GM23248 (cell line): ENCODE results near the gene TMEM60. TPM values are rescaled to one million over a fixed set of nuclear protein-coding genes. Genes with fewer than 3 reads are reported as not detected.

Experiments used
- DNase-seq: peaks from one replicate; pipeline ENCODE4 v3.0.0-alpha.2; 2015
- H2AFZ ChIP-seq: fragments of 200-600 bp; sonication (generic); 2 replicates; pipeline ENCODE4 v1.6.1; 2016; ENCODE audit warnings: antibody characterized with exemption
- H3F3A ChIP-seq: fragments of 200-600 bp; sonication (generic); 2 replicates; pipeline ENCODE4 v1.6.1; 2016; ENCODE audit warnings: mild to moderate bottlenecking, antibody characterized with exemption, mixed run types; ENCODE audit not compliant: insufficient read depth
- H3K27ac ChIP-seq: fragments of 200-600 bp; sonication (generic); 2 replicates; pipeline ENCODE4 v1.5.1; 2016; ENCODE audit warnings: mild to moderate bottlenecking
- H3K27me3 ChIP-seq: fragments of 200-600 bp; sonication (generic); replicated peaks from 2 replicates; pipeline ENCODE4 v1.6.1; 2016; ENCODE audit warnings: mild to moderate bottlenecking; ENCODE audit not compliant: insufficient read depth
- H3K36me3 ChIP-seq: fragments of 200-600 bp; sonication (generic); 2 replicates; pipeline ENCODE4 v1.6.1; 2016; ENCODE audit warnings: low read depth, mild to moderate bottlenecking
- H3K4me1 ChIP-seq: fragments of 200-600 bp; sonication (generic); 2 replicates; pipeline ENCODE4 v1.6.1; 2016; ENCODE audit warnings: mild to moderate bottlenecking; ENCODE audit not compliant: insufficient read depth
- H3K4me2 ChIP-seq: fragments of 200-600 bp; sonication (generic); one replicate; pipeline ENCODE4 v1.6.1; 2016; ENCODE audit warnings: mild to moderate bottlenecking; ENCODE audit not compliant: unreplicated experiment
- H3K4me3 ChIP-seq: fragments of 200-600 bp; sonication (generic); 2 replicates; pipeline ENCODE4 v1.5.1; 2016; ENCODE audit warnings: mild to moderate bottlenecking
- H3K79me2 ChIP-seq: fragments of 200-600 bp; sonication (generic); 2 replicates; pipeline ENCODE4 v1.6.1; 2016; ENCODE audit warnings: mild to moderate bottlenecking; ENCODE audit not compliant: insufficient read depth
- H3K9ac ChIP-seq: fragments of 200-600 bp; sonication (generic); 2 replicates; pipeline ENCODE4 v1.6.1; 2016; ENCODE audit warnings: mild to moderate bottlenecking
- H3K9me2 ChIP-seq: fragments of 200-600 bp; sonication (generic); 2 replicates; pipeline ENCODE4 v1.6.1; 2016; ENCODE audit warnings: mixed run types, mild to moderate bottlenecking, moderate library complexity; ENCODE audit not compliant: insufficient read depth
- H3K9me3 ChIP-seq: fragments of 200-600 bp; sonication (generic); one replicate; pipeline ENCODE4 v1.6.1; 2017; ENCODE audit warnings: low read depth
- H4K20me1 ChIP-seq: fragments of 200-600 bp; sonication (generic); 2 replicates; pipeline ENCODE4 v1.6.0; 2016; ENCODE audit not compliant: insufficient read depth
- EZH2 ChIP-seq: fragments of 200-600 bp; sonication (generic); IDR thresholded peaks from 2 replicates; pipeline ENCODE4 v1.6.1; 2018; ENCODE audit warnings: antibody characterized with exemption, mild to moderate bottlenecking; ENCODE audit not compliant: insufficient read depth, poor library complexity, severe bottlenecking
- EZH2phosphoT487 ChIP-seq: fragments of 200-600 bp; sonication (generic); IDR thresholded peaks from 2 replicates; pipeline ENCODE4 v1.6.1; 2018; ENCODE audit warnings: antibody characterized with exemption, moderate library complexity, mild to moderate bottlenecking, low read depth; ENCODE audit not compliant: insufficient read depth
- WGBS, 2 experiments: methylation state at CpG; one replicate each; pipeline ENCODE4 v1.1.6; 2015 to 2017; ENCODE audit warnings: low lambda C conversion rate in 2 of 2, low coverage in 1 of 2; ENCODE audit errors: missing lambda C conversion rate in 2 of 2; 5-methylcytosine and 5-hydroxymethylcytosine counted together
- in situ Hi-C: fragments of 300-500 bp; cut with MboI; formaldehyde crosslinking; loops from 2 replicates; pipeline ENCODE4 v1.15.0; 2020
- polyA plus RNA-seq: library from polyadenylated mRNA; unstranded; fragments of >200 nt; fragmentation: Nextera tagmentation; extraction: Ambion mirVana; gene quantifications from 2 replicates; pipeline ENCODE4 v1.2.1, GENCODE V29; 2016
- total RNA-seq: library from RNA; depleted of rRNA; stranded (reverse); fragments of >200 nt; shearing (Covaris generic); gene quantifications from 2 replicates; pipeline ENCODE4 v1.2.3, GENCODE V29; 2014

Gene TMEM60
- total and polyA plus RNA-seq, 2 experiments from 2014 or later: 17.7 to 28.9 TPM

- Histone ChIP-seq H3K9me2 (no peaks in the 10 kb centered on the region), H3K9ac (peak overlapping the region; percentile 91), H3K9me3 (no peaks in the 10 kb centered on the region), H3K4me2 (peak overlapping the region; percentile 98), H3F3A (no peaks in the 10 kb centered on the region), H3K4me1 (peaks cover 25% of the 10 kb centered on the region), H3K4me3 (peak overlapping the region; percentile 98), H3K79me2 (peaks cover 80% of the 10 kb centered on the region), H3K27ac (no peak overlapping the region), H3K36me3 (no peaks in the 10 kb centered on the region; the same call in 1 of the 2 replicates), H2AFZ (no peak overlapping the region), H4K20me1 (no peaks in the 10 kb centered on the region), H3K27me3 (no peaks in the 10 kb centered on the region)
- in situ Hi-C loops: no loop called here
- 39 to 42% methylated on average over 5 of the region's 5 CpGs for whole genome bisulfite sequencing, 2 experiments
- DNase-seq: no peak
- TF ChIP-seq EZH2phosphoT487: no peak
- TF ChIP-seq EZH2: no peak
These were observed 1.3 kb downstream of the TMEM60 start for GRCh38 chr7:77796960-77797359.

GRCh38 chr7:77796109-77796508 lies 2.1 kb downstream of the TMEM60 start:
- H3K9me3 ChIP-seq: no peaks in the 10 kb centered on the region
- TF ChIP-seq EZH2 (no peak), EZH2phosphoT487 (no peak)
- peak overlapping the region; percentile 98; the same call in 1 of the 2 replicates for H3K4me3 ChIP-seq
- peaks cover 71% of the 10 kb centered on the region for H3K79me2 ChIP-seq
- no peaks in the 10 kb centered on the region; the same call in 1 of the 2 replicates for H3K36me3 ChIP-seq
- in situ Hi-C loops: no loop called here
- H3K9me2 ChIP-seq: no peaks in the 10 kb centered on the region
- H3K27me3 ChIP-seq: no peaks in the 10 kb centered on the region
- H3K9ac ChIP-seq: no peak overlapping the region
- WGBS, 2 experiments: 98 to 100% methylated on average over 3 of the region's 3 CpGs
- peak overlapping the region; percentile 98 for H3K4me2 ChIP-seq
- H3K4me1 ChIP-seq: peaks cover 25% of the 10 kb centered on the region
- no peak for DNase-seq
- no peak overlapping the region for H3K27ac ChIP-seq
- no peak overlapping the region for H2AFZ ChIP-seq
- H4K20me1 ChIP-seq: no peaks in the 10 kb centered on the region
- no peaks in the 10 kb centered on the region for H3F3A ChIP-seq

- H3K27me3 ChIP-seq: no peaks in the 10 kb centered on the region
- peaks cover 12% of the 10 kb centered on the region for H3K4me1 ChIP-seq
- H3K9ac ChIP-seq: no peak overlapping the region
- H3K79me2 ChIP-seq: peaks cover 50% of the 10 kb centered on the region
- TF ChIP-seq EZH2phosphoT487 (no peak), EZH2 (no peak)
- H3K27ac ChIP-seq: no peak overlapping the region
- H4K20me1 ChIP-seq: no peaks in the 10 kb centered on the region
- in situ Hi-C loops: no loop called here
- H2AFZ ChIP-seq: no peak overlapping the region
- 88 to 93% methylated on average over 4 of the region's 4 CpGs for WGBS, 2 experiments
- H3K36me3 ChIP-seq: no peaks in the 10 kb centered on the region; the same call in 1 of the 2 replicates
- no peaks in the 10 kb centered on the region for H3K9me2 ChIP-seq
- H3F3A ChIP-seq: no peaks in the 10 kb centered on the region
- no peak for DNase-seq
- H3K9me3 ChIP-seq: no peaks in the 10 kb centered on the region
- H3K4me2 ChIP-seq: no peak overlapping the region
- H3K4me3 ChIP-seq: no peak overlapping the region
These were observed 4.2 kb downstream of the TMEM60 start for GRCh38 chr7:77794000-77794399.

- no peak overlapping the region for H2AFZ ChIP-seq
- in situ Hi-C loops: no loop called here
- no peaks in the 10 kb centered on the region for H3K27me3 ChIP-seq
- peaks cover 8% of the 10 kb centered on the region for H3K4me1 ChIP-seq
- H3K9me2 ChIP-seq: no peaks in the 10 kb centered on the region
- no peaks in the 10 kb centered on the region for H3F3A ChIP-seq
- H3K27ac ChIP-seq: no peak overlapping the region
- H3K36me3 ChIP-seq: no peaks in the 10 kb centered on the region; the same call in 1 of the 2 replicates
- no peaks in the 10 kb centered on the region for H3K9me3 ChIP-seq
- TF ChIP-seq EZH2phosphoT487 (no peak), EZH2 (no peak)
- H4K20me1 ChIP-seq: no peaks in the 10 kb centered on the region
- 96 to 100% methylated on average over 2 of the region's 2 CpGs for WGBS, 2 experiments
- no peak overlapping the region for H3K4me2 ChIP-seq
- H3K4me3 ChIP-seq: no peak overlapping the region
- no peak for DNase-seq
- no peak overlapping the region for H3K9ac ChIP-seq
- peaks cover 39% of the 10 kb centered on the region for H3K79me2 ChIP-seq
These were observed 6.3 kb downstream of the TMEM60 start for GRCh38 chr7:77791956-77792355.

GRCh38 chr7:77791336-77791735 lies 6.9 kb downstream of the TMEM60 start:
- Histone ChIP-seq H3K36me3 (no peaks in the 10 kb centered on the region; the same call in 1 of the 2 replicates), H3K4me2 (no peak overlapping the region), H3K9ac (no peak overlapping the region), H3K9me3 (no peaks in the 10 kb centered on the region), H3K4me3 (no peak overlapping the region), H3K27ac (no peak overlapping the region), H3K79me2 (peaks cover 33% of the 10 kb centered on the region), H3F3A (no peaks in the 10 kb centered on the region), H4K20me1 (no peaks in the 10 kb centered on the region), H2AFZ (no peak overlapping the region), H3K9me2 (no peaks in the 10 kb centered on the region), H3K27me3 (no peaks in the 10 kb centered on the region), H3K4me1 (peaks cover 2% of the 10 kb centered on the region; the same call in 1 of the 2 replicates)
- TF ChIP-seq EZH2 (no peak), EZH2phosphoT487 (no peak)
- in situ Hi-C loops: no loop called here
- WGBS, 2 experiments: 88% methylated on average over 6 of the region's 6 CpGs
- DNase-seq: no peak
